ENCODE data around the gene ZNF677.
"Not testable (repeated sequence)": the region's sequence is repeated elsewhere in the genome, so short reads cannot be mapped to it uniquely, and the experiment has no call there.

The ZNF677 gene

GRCh38 chr19:53193535-53194222 lies 61.0 kb downstream of the ZNF677 start:
- no peak for DNase-seq (ENCODE audit: low spot score)

DNA sequence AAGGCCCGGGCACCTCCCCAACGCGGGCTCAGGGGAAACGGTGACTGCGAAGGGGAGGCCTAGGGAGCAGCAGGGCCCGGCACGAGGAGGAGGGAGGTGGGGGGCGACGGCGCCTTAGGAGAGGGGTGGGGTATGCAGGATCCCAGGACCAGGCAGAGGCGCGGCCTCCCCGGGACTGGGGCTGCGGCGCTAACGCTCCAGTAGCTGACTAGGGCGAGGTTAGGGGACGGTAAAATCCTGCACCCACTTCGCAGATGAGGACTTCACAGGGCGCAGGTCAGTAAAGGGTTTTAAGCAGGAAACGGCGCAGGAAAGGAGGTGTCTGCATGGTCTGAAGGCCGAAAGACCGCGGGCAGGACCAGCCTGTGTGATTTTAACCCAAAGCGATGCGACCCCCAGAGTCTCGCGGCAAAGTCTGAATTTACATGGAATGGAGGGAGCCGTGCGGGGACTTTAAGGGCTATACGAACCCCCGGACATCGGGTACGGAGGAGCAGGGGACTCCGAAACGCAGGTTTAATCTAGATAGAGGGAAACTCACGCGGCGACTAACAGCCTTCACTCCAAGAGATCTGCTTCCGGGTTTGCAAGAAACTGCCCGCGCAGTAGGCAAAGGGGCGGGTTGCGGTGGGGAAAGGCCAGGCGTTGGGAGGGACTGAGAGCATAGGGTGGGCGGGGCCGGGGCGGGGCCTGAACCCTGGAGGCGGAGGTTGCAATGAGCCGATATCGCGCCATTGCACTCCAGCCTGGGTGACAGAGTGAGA lies 61.7 kb downstream of the ZNF677 start, which contains the start of gene ZNF665:
ZNF665 (minus strand) TSS at position 588 of the 764 bp plus-strand sequence. CDS start 10,460 bp downstream, outside the sequence.
- peak; percentile 64 for DNase-seq (ENCODE audit: low spot score)

- DNase-seq (ENCODE audit: low spot score), result no peak
Measured at GRCh38 chr19:53190253-53190652, 64.4 kb downstream of the ZNF677 start.

- DNase-seq (ENCODE audit: low spot score), result not testable (repeated sequence)
Measured at GRCh38 chr19:53189691-53190198, 64.9 kb downstream of the ZNF677 start.

Measured in COLO829 (cell line).